ENCODE measurements around the gene RNF149. TPM values are rescaled to one million over a fixed set of nuclear protein-coding genes. Genes with fewer than 3 reads are reported as not detected.

RNF149 gene
- total RNA-seq, 1 experiment from 2014 or later, result 69.0 TPM

DNA sequence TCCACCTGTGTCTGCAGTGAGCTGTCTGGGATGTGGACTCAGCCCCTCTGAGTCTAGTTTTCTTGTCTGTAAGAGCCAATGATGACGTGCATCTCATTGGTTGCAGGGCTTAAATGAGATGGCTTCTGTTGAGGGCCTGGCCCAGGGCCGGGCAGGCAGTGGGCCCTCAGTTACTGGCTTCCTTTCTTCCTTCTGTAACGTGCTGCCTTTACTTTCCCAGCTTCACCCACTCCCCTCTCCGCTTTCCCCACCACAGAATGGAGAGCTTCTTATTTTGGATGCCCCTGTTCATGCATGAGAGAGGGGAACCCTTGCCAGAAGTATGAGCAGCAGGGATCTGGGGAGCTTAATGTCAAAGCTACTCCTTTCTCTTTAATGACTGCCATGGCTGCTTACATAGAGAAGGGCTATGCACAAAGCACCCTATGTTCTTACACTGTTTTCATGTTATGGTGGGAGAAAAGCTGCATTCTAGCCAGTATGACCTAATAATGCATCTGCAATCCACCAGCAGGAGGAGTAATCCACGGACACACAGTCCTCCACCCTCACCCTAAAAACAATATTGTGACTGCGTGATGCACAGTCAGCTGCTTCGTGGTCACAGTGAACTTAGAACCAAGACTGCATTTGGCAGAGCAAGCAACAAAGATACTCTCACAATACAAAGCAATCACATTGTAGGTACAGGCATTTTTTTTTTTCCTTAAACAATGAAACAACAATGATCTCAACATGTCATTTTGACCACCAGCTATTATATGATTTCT is 41.6 kb upstream of the RNF149 start:
- TF ChIP-seq, protein P1, sequence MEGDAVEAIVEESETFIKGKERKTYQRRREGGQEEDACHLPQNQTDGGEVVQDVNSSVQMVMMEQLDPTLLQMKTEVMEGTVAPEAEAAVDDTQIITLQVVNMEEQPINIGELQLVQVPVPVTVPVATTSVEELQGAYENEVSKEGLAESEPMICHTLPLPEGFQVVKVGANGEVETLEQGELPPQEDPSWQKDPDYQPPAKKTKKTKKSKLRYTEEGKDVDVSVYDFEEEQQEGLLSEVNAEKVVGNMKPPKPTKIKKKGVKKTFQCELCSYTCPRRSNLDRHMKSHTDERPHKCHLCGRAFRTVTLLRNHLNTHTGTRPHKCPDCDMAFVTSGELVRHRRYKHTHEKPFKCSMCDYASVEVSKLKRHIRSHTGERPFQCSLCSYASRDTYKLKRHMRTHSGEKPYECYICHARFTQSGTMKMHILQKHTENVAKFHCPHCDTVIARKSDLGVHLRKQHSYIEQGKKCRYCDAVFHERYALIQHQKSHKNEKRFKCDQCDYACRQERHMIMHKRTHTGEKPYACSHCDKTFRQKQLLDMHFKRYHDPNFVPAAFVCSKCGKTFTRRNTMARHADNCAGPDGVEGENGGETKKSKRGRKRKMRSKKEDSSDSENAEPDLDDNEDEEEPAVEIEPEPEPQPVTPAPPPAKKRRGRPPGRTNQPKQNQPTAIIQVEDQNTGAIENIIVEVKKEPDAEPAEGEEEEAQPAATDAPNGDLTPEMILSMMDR (IDR thresholded peaks at IDR 0.05; ENCODE audit: unreplicated experiment), result no peak
- DNase-seq, result no peak
- Mint-ChIP-seq H3K4me1 (ENCODE audit: low read depth, unreplicated experiment) (peaks cover 9% of the 10 kb centered on the region), H3K9me3 (ENCODE audit: low read depth, unreplicated experiment) (no peaks in the 10 kb centered on the region), H3K4me3 (ENCODE audit: low read depth, unreplicated experiment) (no peak overlapping the region), H3K27me3 (ENCODE audit: unreplicated experiment) (no peaks in the 10 kb centered on the region), H3K27ac (ENCODE audit: unreplicated experiment) (no peak overlapping the region), H3K36me3 (ENCODE audit: insufficient read depth, unreplicated experiment) (no peaks in the 10 kb centered on the region)
- BruUV-seq (replicated peaks), result no TSS peak
- CTCF ChIA-PET, result interaction anchor here (0.9 kb wide), 2 partner anchors 22 to 37 kb away, joined by 3 read pairs; no protein-coding TSS in a partner anchor
- intact Hi-C loops (cut with micrococcal nuclease; ENCODE audit: unreplicated experiment), result no loop called here

DNA sequence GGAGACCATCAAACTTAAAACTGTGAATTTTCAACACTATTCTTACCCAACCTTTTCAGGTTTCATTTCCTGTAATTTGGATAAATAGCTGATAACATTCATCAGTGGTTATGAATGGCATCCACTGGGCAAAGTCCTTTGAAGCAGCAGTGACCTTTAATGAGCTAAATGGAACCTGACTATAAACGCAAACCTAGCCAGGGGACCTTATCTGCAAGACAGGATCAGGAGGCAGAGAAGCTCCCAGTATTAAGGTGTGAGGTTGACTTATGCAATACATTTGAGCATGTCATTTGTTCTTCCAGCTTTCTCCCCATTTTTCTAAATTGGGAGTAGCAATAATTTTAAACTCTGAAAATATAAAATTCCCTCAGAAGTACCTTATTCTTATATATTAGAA is 40.4 kb upstream of the RNF149 start:
- Mint-ChIP-seq H3K4me1 (ENCODE audit: low read depth, unreplicated experiment) (peaks cover 9% of the 10 kb centered on the region), H3K9me3 (ENCODE audit: low read depth, unreplicated experiment) (no peaks in the 10 kb centered on the region), H3K27me3 (ENCODE audit: unreplicated experiment) (no peaks in the 10 kb centered on the region), H3K27ac (ENCODE audit: unreplicated experiment) (no peak overlapping the region), H3K4me3 (ENCODE audit: low read depth, unreplicated experiment) (no peak overlapping the region), H3K36me3 (ENCODE audit: insufficient read depth, unreplicated experiment) (no peaks in the 10 kb centered on the region)
- CTCF ChIA-PET, result interaction anchor here (0.6 to 1.1 kb wide), 5 partner anchors 20 to 282 kb away, joined by 3 to 7 read pairs (median 5); partner anchors contain the start of gene CREG2
- intact Hi-C loops (cut with micrococcal nuclease; ENCODE audit: unreplicated experiment), result no loop called here
- TF ChIP-seq, protein P1 (IDR thresholded peaks at IDR 0.05; ENCODE audit: unreplicated experiment), result no peak
- BruUV-seq (replicated peaks), result no TSS peak
- DNase-seq, result no peak

DNA sequence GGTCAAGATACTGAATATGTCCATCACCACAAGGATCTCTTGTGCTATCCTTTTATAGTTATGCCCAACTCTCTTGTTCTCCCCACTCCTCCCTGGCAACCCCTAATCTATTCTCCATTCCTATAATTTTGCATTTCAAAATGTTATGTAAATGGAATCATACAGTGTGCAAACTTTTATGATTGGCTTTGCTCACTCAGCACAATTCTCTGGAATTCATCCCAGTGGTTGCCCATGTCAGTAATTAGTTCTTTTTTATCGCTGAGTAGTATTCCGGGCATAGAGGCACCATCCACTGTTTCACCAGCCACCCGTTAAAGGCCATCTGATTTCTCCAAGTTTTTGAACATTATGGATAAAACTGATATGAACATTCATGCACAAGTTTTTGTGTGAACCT is 38.4 kb upstream of the RNF149 start:
- peaks cover 12% of the 10 kb centered on the region for H3K4me1 Mint-ChIP-seq (ENCODE audit: low read depth, unreplicated experiment)
- CTCF ChIA-PET, result no interaction called here
- TF ChIP-seq, protein P1 (IDR thresholded peaks at IDR 0.05; ENCODE audit: unreplicated experiment), result no peak
- no peak overlapping the region for H3K27ac Mint-ChIP-seq (ENCODE audit: unreplicated experiment)
- H3K9me3 Mint-ChIP-seq (ENCODE audit: low read depth, unreplicated experiment), result no peaks in the 10 kb centered on the region
- H3K36me3 Mint-ChIP-seq (ENCODE audit: insufficient read depth, unreplicated experiment), result peaks cover 4% of the 10 kb centered on the region
- BruUV-seq (replicated peaks), result no TSS peak
- no peaks in the 10 kb centered on the region for H3K27me3 Mint-ChIP-seq (ENCODE audit: unreplicated experiment)
- intact Hi-C loops (cut with micrococcal nuclease; ENCODE audit: unreplicated experiment), result no loop called here
- H3K4me3 Mint-ChIP-seq (ENCODE audit: low read depth, unreplicated experiment), result no peak overlapping the region
- no peak for DNase-seq

DNA sequence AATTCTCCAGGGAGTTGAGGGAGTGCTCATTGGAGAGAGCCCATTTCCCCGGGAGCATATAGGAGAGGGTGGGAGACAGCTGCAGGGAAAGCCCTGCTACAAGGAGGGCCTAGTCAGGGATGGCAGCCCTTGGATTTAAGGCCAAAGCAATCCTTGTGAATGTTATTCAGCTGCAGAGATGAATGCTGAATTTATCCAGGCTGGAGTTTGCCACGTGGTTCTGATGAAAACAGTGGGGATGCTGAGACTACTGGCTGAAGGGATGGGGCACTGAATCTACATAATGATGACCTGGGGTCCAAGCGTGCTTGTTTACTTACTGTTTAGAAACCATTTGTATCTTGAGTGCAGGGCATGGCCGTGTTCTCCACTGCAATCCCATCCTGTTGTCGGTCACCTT is 35.6 kb upstream of the RNF149 start:
- Mint-ChIP-seq H3K4me1 (ENCODE audit: low read depth, unreplicated experiment) (peaks cover 27% of the 10 kb centered on the region), H3K4me3 (ENCODE audit: low read depth, unreplicated experiment) (no peak overlapping the region), H3K36me3 (ENCODE audit: insufficient read depth, unreplicated experiment) (peaks cover 4% of the 10 kb centered on the region), H3K27me3 (ENCODE audit: unreplicated experiment) (no peaks in the 10 kb centered on the region), H3K27ac (ENCODE audit: unreplicated experiment) (no peak overlapping the region), H3K9me3 (ENCODE audit: low read depth, unreplicated experiment) (no peaks in the 10 kb centered on the region)
- intact Hi-C loops (cut with micrococcal nuclease; ENCODE audit: unreplicated experiment), result no loop called here
- BruUV-seq (replicated peaks), result no TSS peak
- CTCF ChIA-PET, result interaction anchor here (0.8 kb wide), 1 partner anchor 42 kb away, joined by 4 read pairs; no protein-coding TSS in a partner anchor
- no peak for DNase-seq
- TF ChIP-seq, protein P1 (IDR thresholded peaks at IDR 0.05; ENCODE audit: unreplicated experiment), result no peak

All from Calu3 (cell line).